SK-N-MC (cell line): ENCODE results near the gene UGT1A9.

Source experiments
- DNase-seq: peaks from one replicate; pipeline ENCODE4 v3.0.0-alpha.2; 2011; ENCODE audit warnings: low read depth, low spot score
- H3K27ac ChIP-seq: fragments of 200-600 bp; sonication (generic); 2 replicates; pipeline ENCODE4 v1.5.1; 2016; ENCODE audit warnings: mixed run types
- H3K36me3 ChIP-seq: fragments of 200-600 bp; sonication (generic); 2 replicates; pipeline ENCODE4 v1.6.1; 2017; ENCODE audit warnings: antibody characterized with exemption, low read length, mixed read lengths; ENCODE audit not compliant: insufficient read depth
- H3K4me3 ChIP-seq: fragments of 200-600 bp; sonication (generic); 2 replicates; pipeline ENCODE4 v1.5.1; 2016
- H3K9ac ChIP-seq: fragments of 200-600 bp; sonication (generic); 2 replicates; pipeline ENCODE4 v1.8.0; 2017; ENCODE audit warnings: mixed run types, mixed read lengths; ENCODE audit not compliant: insufficient read length
- H3K9me3 ChIP-seq: fragments of 200-600 bp; sonication (generic); 2 replicates; pipeline ENCODE4 v1.6.1; 2017; ENCODE audit warnings: low read depth, mild to moderate bottlenecking, antibody characterized with exemption, low read length, moderate library complexity, mixed read lengths
- EZH2 ChIP-seq: fragments of 200-600 bp; sonication (generic); IDR thresholded peaks from one replicate; pipeline ENCODE4 v1.6.1; 2017; ENCODE audit warnings: antibody characterized with exemption
- FOXP2 ChIP-seq: optimal IDR thresholded peaks from 2 replicates; pipeline ENCODE3; 2011; ENCODE audit warnings: mild to moderate bottlenecking, moderate library complexity; ENCODE audit not compliant: insufficient read depth; ENCODE audit errors: extremely low read length, control extremely low read depth
- POLR2AphosphoS5 ChIP-seq: IDR thresholded peaks from 2 replicates; pipeline ENCODE4 v1.6.1; 2012; ENCODE audit warnings: mild to moderate bottlenecking, low read depth, low read length, borderline replicate concordance

UGT1A9 gene

GRCh38 chr2:233689031-233689430, 17.3 kb downstream of the UGT1A9 start:
- Histone ChIP-seq H3K36me3 (no peaks in the 10 kb centered on the region), H3K4me3 (no peak overlapping the region), H3K27ac (no peak overlapping the region), H3K9me3 (no peaks in the 10 kb centered on the region), H3K9ac (no peak overlapping the region)
- TF ChIP-seq POLR2AphosphoS5 (no peak), EZH2 (no peak), FOXP2 (no peak)
- DNase-seq = no peak

- no peak overlapping the region for H3K4me3 ChIP-seq
- TF ChIP-seq POLR2AphosphoS5 (no peak), FOXP2 (no peak), EZH2 (no peak)
- H3K9me3 ChIP-seq = no peaks in the 10 kb centered on the region
- H3K9ac ChIP-seq = no peak overlapping the region
- no peak for DNase-seq
- no peak overlapping the region for H3K27ac ChIP-seq
- no peaks in the 10 kb centered on the region for H3K36me3 ChIP-seq
Observed at GRCh38 chr2:233689501-233689900, 17.8 kb downstream of the UGT1A9 start.

DNA sequence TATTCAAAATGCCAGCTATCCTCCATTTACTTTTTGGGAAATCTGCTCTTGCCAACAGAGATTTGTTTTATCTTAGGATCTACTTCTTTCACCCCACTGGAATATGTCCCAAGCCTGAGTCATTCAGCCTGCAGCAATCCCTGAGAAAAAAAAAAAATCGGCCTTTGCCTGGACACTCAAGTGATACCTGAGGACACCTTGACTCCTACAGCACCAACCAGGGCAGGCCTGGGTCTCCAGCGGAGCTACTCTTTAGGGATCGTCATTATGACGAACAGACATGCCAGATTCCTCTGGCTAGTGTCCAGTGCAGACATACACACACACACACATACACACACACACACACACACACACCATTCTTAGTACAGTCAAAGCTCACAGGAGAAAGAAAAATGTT, 18.7 kb downstream of the UGT1A9 start:
- no peak overlapping the region for H3K4me3 ChIP-seq
- H3K9ac ChIP-seq = no peak overlapping the region
- no peaks in the 10 kb centered on the region for H3K36me3 ChIP-seq
- no peaks in the 10 kb centered on the region for H3K9me3 ChIP-seq
- no peak for DNase-seq
- TF ChIP-seq EZH2 = no peak
- no peak for TF ChIP-seq FOXP2
- TF ChIP-seq POLR2AphosphoS5 = no peak
- H3K27ac ChIP-seq = no peak overlapping the region

GRCh38 chr2:233691443-233692433, 20.0 kb downstream of the UGT1A9 start:
- DNase-seq = no peak
- TF ChIP-seq EZH2 = no peak
- no peak for TF ChIP-seq FOXP2
- TF ChIP-seq POLR2AphosphoS5 = no peak
- no peak overlapping the region for H3K4me3 ChIP-seq

GRCh38 chr2:233692648-233693047, 20.9 kb downstream of the UGT1A9 start, which contains the start of gene UGT1A6:
TSS of gene UGT1A6 (plus strand) at chr2:233692890. CDS start at chr2:233693005, 115 bp downstream.
- no peaks in the 10 kb centered on the region for H3K36me3 ChIP-seq
- H3K9ac ChIP-seq = no peak within 1 kb of the TSS
- H3K4me3 ChIP-seq = no peak within 1 kb of the TSS
- DNase-seq = no peak
- TF ChIP-seq POLR2AphosphoS5 (no peak), FOXP2 (no peak), EZH2 (no peak)
- no peaks in the 10 kb centered on the region for H3K9me3 ChIP-seq
- no peak within 1 kb of the TSS for H3K27ac ChIP-seq

More at GRCh38 chr2:233691443-233692433, 20.0 kb downstream of the UGT1A9 start:
- Histone ChIP-seq H3K9me3 (no peaks in the 10 kb centered on the region), H3K9ac (no peak overlapping the region), H3K36me3 (no peaks in the 10 kb centered on the region), H3K27ac (no peak overlapping the region)

DNA sequence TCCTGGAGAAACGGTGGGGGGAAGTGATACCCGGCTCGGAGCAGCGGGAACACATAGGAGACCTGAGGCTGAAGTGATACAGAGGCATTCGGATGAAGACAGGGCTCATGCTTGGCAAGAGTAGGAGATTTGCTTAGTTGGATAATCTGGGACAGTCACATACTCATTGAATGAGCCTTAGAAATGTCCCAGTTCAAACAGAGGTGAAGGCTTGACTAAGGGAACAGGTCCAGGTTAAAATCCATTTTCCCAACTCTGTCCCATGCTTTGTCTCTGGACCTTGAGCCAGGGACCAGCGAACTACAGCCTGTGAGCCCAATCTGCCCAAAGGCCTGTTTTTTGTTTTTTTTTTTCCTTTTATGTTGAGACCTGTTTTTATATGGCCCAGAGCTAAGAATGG, 22.3 kb downstream of the UGT1A9 start:
- H3K4me3 ChIP-seq = no peak overlapping the region
- TF ChIP-seq FOXP2 (no peak), POLR2AphosphoS5 (no peak), EZH2 (no peak)
- no peak overlapping the region for H3K9ac ChIP-seq
- 0 out of 2 replicates have a peak, but pooled peaks cover 3% of the 10 kb centered on the region for H3K9me3 ChIP-seq
- H3K36me3 ChIP-seq = no peaks in the 10 kb centered on the region
- H3K27ac ChIP-seq = no peak overlapping the region
- no peak for DNase-seq

DNA sequence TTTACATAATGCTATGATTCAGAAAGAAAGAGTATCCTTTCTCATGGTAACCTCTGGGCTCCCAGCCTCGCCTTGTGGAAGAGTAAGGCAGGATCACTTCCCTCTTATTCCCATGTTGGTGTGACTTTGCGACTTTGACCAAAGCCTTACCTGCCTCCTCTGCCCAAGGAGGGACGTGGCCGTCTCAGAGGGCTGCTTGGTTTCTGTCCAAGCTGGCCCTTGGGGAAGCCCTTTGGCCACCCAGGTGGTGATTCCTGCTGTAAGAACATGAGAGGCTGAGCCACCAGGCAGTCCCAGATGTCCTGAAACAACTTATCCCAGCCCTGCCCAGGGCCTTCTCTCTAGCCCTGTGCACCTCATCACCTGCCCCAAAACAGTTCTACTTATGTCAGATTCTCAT, 27.0 kb downstream of the UGT1A9 start:
- Histone ChIP-seq H3K9me3 (0 out of 2 replicates have a peak, but pooled peaks cover 3% of the 10 kb centered on the region), H3K9ac (no peak overlapping the region), H3K4me3 (no peak overlapping the region), H3K27ac (peak overlapping the region; percentile 100), H3K36me3 (no peaks in the 10 kb centered on the region; the same call in 1 of the 2 replicates)
- no peak for DNase-seq
- no peak for TF ChIP-seq FOXP2
- TF ChIP-seq EZH2 = no peak
- TF ChIP-seq POLR2AphosphoS5 = no peak

- H3K4me3 ChIP-seq = peak overlapping the region; percentile 47
- H3K36me3 ChIP-seq = no peaks in the 10 kb centered on the region; the same call in 1 of the 2 replicates
- H3K9me3 ChIP-seq = 0 out of 2 replicates have a peak, but pooled peaks cover 3% of the 10 kb centered on the region
- H3K9ac ChIP-seq = peak overlapping the region; percentile 82
- DNase-seq = no peak
- TF ChIP-seq POLR2AphosphoS5 (no peak), EZH2 (no peak), FOXP2 (no peak)
- H3K27ac ChIP-seq = peak overlapping the region; percentile 100
Observed at GRCh38 chr2:233699424-233700027, 27.8 kb downstream of the UGT1A9 start.
